Heart left ventricle (tissue), 16 donors: ENCODE results near the gene NSMF. TPM values are rescaled to one million over a fixed set of nuclear protein-coding genes. Genes with fewer than 3 reads are reported as not detected.
A peak's percentile ranks its signal among the peaks of the same experiment; 100 is the strongest.

Source experiments
- ATAC-seq, 4 donors: fragments of 200-7000 bp; cut with Tn5 transposase; one replicate each; pipeline ENCODE4 v1.9.1; 2020 to 2022; ENCODE audit warnings: moderate library complexity in 4 of 4, mild to moderate bottlenecking in 3 of 4, moderate number of reproducible peaks in 1 of 4
- DNase-seq, 5 donors: peaks; one replicate each; pipeline ENCODE4 v3.0.0-alpha.2; 2020
- H3K27ac ChIP-seq, 12 donors: fragments of 200-600 bp; sonication (generic) in 4 of 12; one replicate each; pipeline versions ENCODE4 v1.5.0 to v1.8.0; 2016 to 2022; ENCODE audit warnings: mild to moderate bottlenecking in 2 of 12
- H3K27me3 ChIP-seq, 9 donors: fragments of 200-600 bp; sonication (generic) in 2 of 9; one replicate each; pipeline versions ENCODE4 v1.5.1 to v1.8.0; 2016 to 2022; ENCODE audit warnings: mild to moderate bottlenecking in 3 of 9
- H3K36me3 ChIP-seq, 9 donors: fragments of 200-600 bp; sonication (generic) in 2 of 9; one replicate each; pipeline versions ENCODE4 v1.5.0 to v1.8.0; 2018 to 2022; ENCODE audit warnings: mild to moderate bottlenecking in 2 of 9
- H3K4me1 ChIP-seq, 12 donors: fragments of 200-600 bp; sonication (generic) in 4 of 12; one replicate each; pipeline versions ENCODE4 v1.5.0 to v1.8.0; 2016 to 2022; ENCODE audit warnings: mild to moderate bottlenecking in 3 of 12
- H3K4me3 ChIP-seq, 12 donors: fragments of 200-600 bp; sonication (generic) in 4 of 12; one replicate each; pipeline versions ENCODE4 v1.5.0 to v1.8.0; 2017 to 2022; ENCODE audit warnings: mild to moderate bottlenecking in 9 of 12, moderate library complexity in 4 of 12
- H3K9me3 ChIP-seq, 12 donors: fragments of 200-600 bp; sonication (generic) in 4 of 12; one replicate each; pipeline versions ENCODE4 v1.5.0 to v1.8.0; 2016 to 2022; ENCODE audit warnings: mild to moderate bottlenecking in 1 of 12
- POLR2A ChIP-seq, 2 donors: fragments of 450-650 bp; IDR thresholded peaks; one replicate each; pipeline ENCODE4 v1.6.1; 2017; ENCODE audit warnings: antibody characterized with exemption in 2 of 2, mild to moderate bottlenecking in 2 of 2, moderate library complexity in 2 of 2
- WGBS, 4 donors: extraction: QIAGEN DNeasy Blood & Tissue Kit in 2 of 4; methylation state at CpG; one replicate each; pipeline versions ENCODE4 v1.1.5 to v1.1.7; 2013 to 2018; 5-methylcytosine and 5-hydroxymethylcytosine counted together
- intact Hi-C, 10 donors: fragments of 100-400 bp; cut with DNase I; formaldehyde crosslinking; loops; one replicate each; pipeline versions ENCODE4 v1.11.1 to v1.14.2; 2022
- polyA plus RNA-seq, 2 donors: library from polyadenylated mRNA; stranded (reverse); fragments of 200-250 nt; gene quantifications; one replicate each; pipeline ENCODE4 v1.2.3, GENCODE V29; 2013
- total RNA-seq, 9 donors: library from RNA; depleted of rRNA in 2 of 9; stranded (reverse); fragments of >200 nt in 2 of 9; fragmentation: NEBNext Ultra II Directional in 3 of 9; extraction: Animal tissue kit (Norgen Biotek cat#: 25700) in 3 of 9; gene quantifications; one replicate each; pipeline versions ENCODE4 v1.1.0 to v1.2.4, GENCODE V29; 2016 to 2023
- TF ChIP-seq, protein P1 (sequence below), 12 donors: fragments of 200-600 bp; sonication (generic) in 4 of 12; IDR thresholded peaks; one replicate each; pipeline versions ENCODE4 v1.5.0 to v1.8.0; 2018 to 2022; ENCODE audit warnings: antibody characterized with exemption in 12 of 12, mild to moderate bottlenecking in 5 of 12
- donor health status: ischemic (EF 13 %, LVEDD 7.1; RV severe dilation, severe dysfunction).
- donor health status: healthy with polysubstance abuse.
- donor health status: DM: no; HTN: yes; CAD: no.
- donor health status: DM: no; HTN: no; CAD: no.
- donor health status: ischemic (EF 25% LVEDD 6.9; RV normal size, moderate dysfunction).
- donor health status: ischemic (EF 25% LVEDD 5.7; RV mildly dilated, moderate dysfunction).
- donor health status: healthy.
- donor health status: DM: yes; HTN: yes; CAD: no.
- donor health status: ischemic (EF 35%, LVEDD 5.7; RV mildly dilated, moderate dysfunction).
- donor health status: nonischemic (EF 11% LVEDD 7.7; RV severe dilation, severe dysfunction).
- donor health status: DM: yes; HTN: yes; CAD: no.
- donor health status: PGD.
- donor health status: ischemic (EF 29% LVEDD 5.4; RV normal size, mild dysfunction).
- donor health status: nonischemic (EF 23%, LVEDD 6.1; RV moderate dilation, normal function).

Gene NSMF
- total and polyA plus RNA-seq, 11 donors = 7.5 to 22.1 (median 13.4) TPM

DNA sequence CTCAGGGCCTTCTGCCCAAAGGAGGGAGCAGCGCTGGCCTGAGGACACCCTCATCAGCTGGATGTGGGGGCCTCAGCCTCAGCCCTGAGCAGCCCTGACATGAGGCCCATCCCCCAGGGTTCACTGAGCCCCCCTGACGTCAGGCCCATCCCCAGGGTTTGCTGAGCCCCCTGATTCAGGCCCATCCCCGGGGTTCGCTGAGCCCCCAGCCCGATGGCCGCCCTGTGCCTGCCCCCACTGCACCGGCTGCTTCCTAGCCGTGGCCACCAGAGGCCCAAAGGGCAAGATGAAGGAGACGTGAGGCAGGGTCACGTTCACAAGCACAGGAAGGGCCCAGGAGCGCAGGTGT is 19.5 kb upstream of the NSMF start:
- H3K27ac ChIP-seq = no peak overlapping the region
- no peak for TF ChIP-seq POLR2A (IDR thresholded peaks at IDR 0.05)
- TF ChIP-seq, protein P1, sequence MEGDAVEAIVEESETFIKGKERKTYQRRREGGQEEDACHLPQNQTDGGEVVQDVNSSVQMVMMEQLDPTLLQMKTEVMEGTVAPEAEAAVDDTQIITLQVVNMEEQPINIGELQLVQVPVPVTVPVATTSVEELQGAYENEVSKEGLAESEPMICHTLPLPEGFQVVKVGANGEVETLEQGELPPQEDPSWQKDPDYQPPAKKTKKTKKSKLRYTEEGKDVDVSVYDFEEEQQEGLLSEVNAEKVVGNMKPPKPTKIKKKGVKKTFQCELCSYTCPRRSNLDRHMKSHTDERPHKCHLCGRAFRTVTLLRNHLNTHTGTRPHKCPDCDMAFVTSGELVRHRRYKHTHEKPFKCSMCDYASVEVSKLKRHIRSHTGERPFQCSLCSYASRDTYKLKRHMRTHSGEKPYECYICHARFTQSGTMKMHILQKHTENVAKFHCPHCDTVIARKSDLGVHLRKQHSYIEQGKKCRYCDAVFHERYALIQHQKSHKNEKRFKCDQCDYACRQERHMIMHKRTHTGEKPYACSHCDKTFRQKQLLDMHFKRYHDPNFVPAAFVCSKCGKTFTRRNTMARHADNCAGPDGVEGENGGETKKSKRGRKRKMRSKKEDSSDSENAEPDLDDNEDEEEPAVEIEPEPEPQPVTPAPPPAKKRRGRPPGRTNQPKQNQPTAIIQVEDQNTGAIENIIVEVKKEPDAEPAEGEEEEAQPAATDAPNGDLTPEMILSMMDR (IDR thresholded peaks at IDR 0.05) = no peak
- intact Hi-C loops = no loop called here
- peaks cover 0 to 4% (median 0%) of the 10 kb centered on the region in 9 donors for H3K36me3 ChIP-seq
- no peaks in the 10 kb centered on the region for H3K27me3 ChIP-seq
- ATAC-seq (no peak), DNase-seq (peak in 2 of 5 donors; percentile 11 to 37)
- H3K4me1 ChIP-seq = peaks cover 0 to 15% (median 0%) of the 10 kb centered on the region in 12 donors
- 84 to 90% (median 86%) methylated on average over 9 to 11 of the region's 11 CpGs for WGBS, 4 donors
- H3K4me3 ChIP-seq = no peak overlapping the region
- peaks cover 0 to 19% (median 11%) of the 10 kb centered on the region in 12 donors for H3K9me3 ChIP-seq

DNA sequence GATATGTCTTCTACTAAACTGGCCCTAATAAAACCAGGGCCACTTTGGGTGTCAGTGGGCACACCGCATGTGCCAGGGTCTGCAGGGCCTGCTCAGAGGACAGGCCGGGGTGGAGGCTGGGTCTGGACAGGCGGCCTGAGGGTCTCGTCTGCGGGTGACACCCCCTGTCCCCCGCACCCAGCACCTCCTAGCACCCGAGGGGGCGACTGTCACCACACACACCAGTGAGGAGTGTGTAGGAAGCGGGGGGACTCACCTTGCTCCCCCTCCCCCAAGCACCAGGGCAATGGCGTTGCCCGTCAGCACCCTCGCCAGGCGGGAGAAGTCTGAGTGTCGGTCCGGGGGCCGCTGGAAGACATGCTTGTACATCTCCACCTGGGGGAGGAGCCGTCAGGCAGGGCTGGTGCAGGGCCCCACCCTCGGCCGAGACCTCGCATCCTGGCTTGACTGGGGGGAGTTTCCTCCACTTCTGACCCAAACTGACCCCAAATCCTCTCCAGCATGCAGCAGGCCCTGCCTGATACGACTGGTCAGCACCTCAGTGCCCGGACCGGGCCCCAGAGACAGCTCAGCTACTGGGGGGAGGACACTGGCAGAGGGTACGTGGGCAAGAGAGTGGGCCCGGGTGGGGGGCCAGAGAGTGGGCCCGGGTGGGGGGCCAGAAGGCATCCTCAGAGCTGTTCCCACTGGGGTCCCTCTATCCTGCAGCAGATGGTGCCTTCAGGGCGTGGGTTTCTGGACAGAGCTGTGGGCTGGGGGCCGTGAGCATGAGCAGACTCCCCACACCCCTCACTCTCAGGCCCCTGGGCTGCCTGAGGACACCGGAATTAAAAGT is 18.9 kb upstream of the NSMF start:
- H3K27me3 ChIP-seq = no peaks in the 10 kb centered on the region
- no peak for ATAC-seq
- H3K9me3 ChIP-seq = peaks cover 0 to 19% (median 11%) of the 10 kb centered on the region in 12 donors
- peak in 3 of 5 donors; percentile 19 to 50 (median 21) for DNase-seq
- no peak overlapping the region for H3K4me3 ChIP-seq
- H3K27ac ChIP-seq = no peak overlapping the region
- peaks cover 0 to 4% (median 0%) of the 10 kb centered on the region in 9 donors for H3K36me3 ChIP-seq
- TF ChIP-seq, protein P1 (IDR thresholded peaks at IDR 0.05) = no peak
- no peak for TF ChIP-seq POLR2A (IDR thresholded peaks at IDR 0.05)
- intact Hi-C loops = no loop called here
- H3K4me1 ChIP-seq = peaks cover 0 to 15% (median 0%) of the 10 kb centered on the region in 12 donors
- WGBS, 4 donors = 83 to 92% (median 88%) methylated on average over 20 to 29 of the region's 29 CpGs

DNA sequence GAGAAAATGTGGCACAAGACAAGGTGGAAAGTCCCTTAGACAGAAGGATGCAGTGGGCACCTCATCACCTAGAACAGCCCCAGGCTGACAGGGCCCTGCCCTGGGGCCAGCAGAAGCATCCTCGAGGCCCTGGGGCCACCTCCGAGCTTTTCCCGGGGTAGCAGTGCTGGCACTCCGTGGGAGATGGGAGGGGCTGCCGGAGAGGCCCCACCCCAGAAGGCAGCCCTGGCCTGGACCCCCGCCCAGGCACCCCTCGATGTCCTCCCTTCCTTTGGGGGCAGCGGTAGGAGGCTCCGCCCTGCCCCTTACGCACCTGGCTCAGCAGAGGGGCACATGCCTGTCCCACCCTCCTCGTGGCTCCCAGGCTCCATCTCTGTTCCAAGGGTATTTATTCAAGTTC is 17.7 kb upstream of the NSMF start:
- peaks cover 0 to 5% (median 0%) of the 10 kb centered on the region in 12 donors for H3K4me1 ChIP-seq

DNA sequence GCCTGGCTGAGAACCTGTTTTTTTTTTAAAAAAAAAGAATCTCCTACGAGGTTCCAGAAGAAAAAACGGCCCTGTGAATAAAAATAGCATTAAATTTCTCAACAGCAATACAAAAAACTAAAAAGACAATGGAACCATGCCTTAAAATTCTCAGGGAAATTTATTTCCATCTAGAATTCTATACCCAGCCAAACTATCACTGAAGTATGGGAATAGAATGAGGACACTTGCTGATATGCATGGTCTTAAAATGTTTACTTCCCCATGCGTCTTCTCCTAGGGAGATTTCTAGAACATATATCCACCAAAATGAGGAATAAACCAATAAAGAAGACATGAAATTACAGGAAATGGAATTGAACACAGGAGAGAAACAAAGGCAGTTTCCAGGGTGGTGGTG is 16.5 kb upstream of the NSMF start:
- H3K27me3 ChIP-seq = no peaks in the 10 kb centered on the region
- ATAC-seq = no peak
- TF ChIP-seq, protein P1 (IDR thresholded peaks at IDR 0.05) = no peak
- TF ChIP-seq POLR2A (IDR thresholded peaks at IDR 0.05) = no peak
- peaks cover 0 to 4% (median 0%) of the 10 kb centered on the region in 9 donors for H3K36me3 ChIP-seq
- no peak overlapping the region for H3K27ac ChIP-seq
- H3K9me3 ChIP-seq = peaks cover 0 to 19% (median 11%) of the 10 kb centered on the region in 12 donors
- intact Hi-C loops = no loop called here
- DNase-seq = no peak
- WGBS, 4 donors = 81 to 90% (median 85%) methylated on average over 3 of the region's 3 CpGs
- H3K4me1 ChIP-seq = no peaks in the 10 kb centered on the region
- H3K4me3 ChIP-seq = no peak overlapping the region

More for the DNA sequence above, 17.7 kb upstream of the NSMF start:
- DNase-seq (peak in 3 of 5 donors; percentile 5 to 21 (median 9)), ATAC-seq (peak in 1 of 4 donors; percentile 10)
- intact Hi-C loops = no loop called here
- Histone ChIP-seq H3K27ac (no peak overlapping the region), H3K36me3 (peaks cover 0 to 4% (median 0%) of the 10 kb centered on the region in 9 donors), H3K27me3 (no peaks in the 10 kb centered on the region), H3K9me3 (peaks cover 0 to 19% (median 11%) of the 10 kb centered on the region in 12 donors), H3K4me3 (no peak overlapping the region)
- TF ChIP-seq POLR2A (IDR thresholded peaks at IDR 0.05) = no peak
- TF ChIP-seq, protein P1 (IDR thresholded peaks at IDR 0.05) = no peak
- WGBS, 4 donors = 91 to 98% (median 91%) methylated on average over 3 to 11 of the region's 11 CpGs
